BLaER1 (cell line): ENCODE measurements around the gene UBE2Q2.
"Not testable (repeated sequence)": the region's sequence is repeated elsewhere in the genome, so short reads cannot be mapped to it uniquely, and the experiment has no call there.

Experiments used
- H3K27ac ChIP-seq: shearing (Covaris generic); formaldehyde crosslinking; 2 replicates; pipeline ENCODE4 v1.8.1; 2022
- H3K27me3 ChIP-seq: shearing (Covaris generic); formaldehyde crosslinking; 2 replicates; pipeline ENCODE4 v1.8.1; 2022
- H3K36me3 ChIP-seq: shearing (Covaris generic); formaldehyde crosslinking; 2 replicates; pipeline ENCODE4 v1.8.1; 2022
- H3K4me1 ChIP-seq: shearing (Covaris generic); formaldehyde crosslinking; 2 replicates; pipeline ENCODE4 v1.8.1; 2022
- H3K4me2 ChIP-seq: shearing (Covaris generic); formaldehyde crosslinking; 2 replicates; pipeline ENCODE4 v1.8.1; 2022
- H3K4me3 ChIP-seq: shearing (Covaris generic); formaldehyde crosslinking; 2 replicates; pipeline ENCODE4 v1.8.1; 2022
- H3K9ac ChIP-seq: shearing (Covaris generic); formaldehyde crosslinking; 2 replicates; pipeline ENCODE4 v1.8.1; 2022
- H3K9me3 ChIP-seq: shearing (Covaris generic); formaldehyde crosslinking; 2 replicates; pipeline ENCODE4 v1.8.1; 2022
- H4K20me1 ChIP-seq: shearing (Covaris generic); formaldehyde crosslinking; 2 replicates; pipeline ENCODE4 v1.8.1; 2022
- Cebpa-rat ChIP-seq: shearing (Covaris generic); IDR thresholded peaks from 2 replicates; pipeline ENCODE4 v1.8.1; 2022

The UBE2Q2 gene

DNA sequence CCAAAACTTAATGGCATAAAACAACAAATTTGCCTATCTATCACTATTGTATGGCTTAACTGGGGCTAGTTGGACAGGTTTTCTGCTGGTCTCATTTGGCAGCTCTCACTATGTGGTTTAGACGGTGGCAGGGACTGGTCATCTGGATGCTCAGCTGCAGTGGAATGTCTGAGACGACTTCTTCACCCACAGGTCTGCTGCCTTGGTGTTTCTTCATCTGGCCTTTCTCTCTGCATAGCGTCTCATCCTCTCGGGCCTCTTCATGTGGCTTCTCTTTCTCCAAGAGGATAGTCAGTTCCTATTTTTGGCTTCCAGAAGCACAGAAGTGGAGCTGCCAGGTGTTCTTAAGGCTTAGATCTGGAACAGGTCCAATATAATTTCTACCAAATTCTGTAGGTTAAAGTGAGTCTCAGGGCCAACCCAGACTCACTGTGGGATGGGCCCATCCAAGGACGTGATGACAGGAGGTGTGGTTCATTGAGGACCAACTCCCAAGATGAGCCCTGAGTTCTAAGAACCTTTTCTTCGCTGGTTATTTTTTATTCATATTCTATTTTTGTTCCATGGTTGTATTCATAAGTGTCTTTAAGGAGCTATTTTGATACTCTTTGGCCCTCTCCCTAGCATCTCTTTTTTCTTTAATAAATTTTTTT lies 18.6 kb downstream of the UBE2Q2 start:
- H3K4me2 ChIP-seq = no peak overlapping the region
- H3K9ac ChIP-seq = no peak overlapping the region
- no peak overlapping the region for H3K27ac ChIP-seq
- H4K20me1 ChIP-seq = peaks cover 99% of the 10 kb centered on the region
- TF ChIP-seq Cebpa-rat = no peak
- peaks cover 93% of the 10 kb centered on the region for H3K36me3 ChIP-seq
- no peaks in the 10 kb centered on the region for H3K27me3 ChIP-seq
- no peak overlapping the region for H3K4me3 ChIP-seq
- peaks cover 5% of the 10 kb centered on the region; the same call in 1 of the 2 replicates for H3K4me1 ChIP-seq
- H3K9me3 ChIP-seq = no peaks in the 10 kb centered on the region

DNA sequence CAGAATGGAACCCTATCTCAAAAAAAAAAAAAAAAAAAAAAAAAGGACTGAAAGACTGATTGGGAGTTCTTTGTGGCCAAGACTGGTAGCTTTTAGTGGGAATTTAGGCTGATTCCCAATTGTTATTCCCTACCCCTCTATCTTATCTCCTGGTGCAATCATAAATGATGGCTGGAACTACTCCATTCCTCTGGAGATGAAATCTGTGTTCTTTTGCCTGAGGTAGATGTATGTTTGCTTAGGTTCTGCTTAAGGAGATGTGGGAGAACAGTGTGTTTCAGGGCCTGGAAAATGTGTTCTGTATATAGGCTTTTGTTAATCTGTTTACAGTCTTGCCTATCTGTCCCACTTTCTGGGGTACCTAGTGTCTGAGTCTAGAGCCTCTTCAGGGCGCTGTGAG lies 19.5 kb downstream of the UBE2Q2 start:
- H3K4me1 ChIP-seq = peaks cover 9% of the 10 kb centered on the region; the same call in 1 of the 2 replicates
- no peak overlapping the region for H3K4me2 ChIP-seq
- H3K27me3 ChIP-seq = no peaks in the 10 kb centered on the region
- H4K20me1 ChIP-seq = peaks cover 99% of the 10 kb centered on the region
- no peak overlapping the region for H3K27ac ChIP-seq
- H3K9ac ChIP-seq = no peak overlapping the region
- no peak for TF ChIP-seq Cebpa-rat
- no peaks in the 10 kb centered on the region for H3K9me3 ChIP-seq
- no peak overlapping the region for H3K4me3 ChIP-seq
- H3K36me3 ChIP-seq = peaks cover 93% of the 10 kb centered on the region

- H3K27ac ChIP-seq = no peak overlapping the region
- no peak for TF ChIP-seq Cebpa-rat
- no peaks in the 10 kb centered on the region for H3K27me3 ChIP-seq
- peaks cover 92% of the 10 kb centered on the region for H4K20me1 ChIP-seq
- no peak overlapping the region for H3K4me3 ChIP-seq
- no peak overlapping the region for H3K4me2 ChIP-seq
- no peaks in the 10 kb centered on the region for H3K9me3 ChIP-seq
- peaks cover 87% of the 10 kb centered on the region for H3K36me3 ChIP-seq
- no peak overlapping the region for H3K9ac ChIP-seq
- peaks cover 9% of the 10 kb centered on the region; the same call in 1 of the 2 replicates for H3K4me1 ChIP-seq
Observed at GRCh38 chr15:75864213-75865059, 21.2 kb downstream of the UBE2Q2 start.

GRCh38 chr15:75866045-75866444 lies 22.8 kb downstream of the UBE2Q2 start:
- not testable (repeated sequence) for H3K4me1 ChIP-seq, H3K27ac ChIP-seq, H3K4me2 ChIP-seq

DNA sequence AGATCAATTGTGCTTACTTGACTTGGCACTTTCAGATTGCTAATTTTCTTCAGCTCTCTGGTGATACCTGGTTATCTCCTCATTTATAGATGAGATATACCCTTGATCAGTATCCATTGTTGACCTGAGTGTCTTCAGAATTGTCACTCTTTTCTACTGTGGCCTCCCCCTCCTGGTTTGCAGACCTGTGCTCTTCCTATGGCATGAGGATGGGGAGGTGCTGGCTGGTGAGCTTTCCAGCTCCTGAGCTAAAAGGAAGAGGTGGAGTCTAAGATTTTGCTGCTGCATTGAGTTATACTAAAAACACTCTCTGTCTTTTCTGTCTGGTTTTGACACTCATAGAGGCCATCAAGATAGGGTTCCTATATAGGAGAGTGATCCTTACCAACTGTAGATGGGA lies 23.7 kb downstream of the UBE2Q2 start:
- Histone ChIP-seq H3K4me2 (no peak overlapping the region), H3K4me1 (peaks cover 9% of the 10 kb centered on the region; the same call in 1 of the 2 replicates)

More at GRCh38 chr15:75866045-75866444, 22.8 kb downstream of the UBE2Q2 start:
- not testable (repeated sequence) for H3K27me3 ChIP-seq, H3K9ac ChIP-seq, H3K9me3 ChIP-seq, H3K4me3 ChIP-seq
- Histone ChIP-seq H3K36me3 (peaks cover 85% of the 10 kb centered on the region), H4K20me1 (peaks cover 76% of the 10 kb centered on the region)

DNA sequence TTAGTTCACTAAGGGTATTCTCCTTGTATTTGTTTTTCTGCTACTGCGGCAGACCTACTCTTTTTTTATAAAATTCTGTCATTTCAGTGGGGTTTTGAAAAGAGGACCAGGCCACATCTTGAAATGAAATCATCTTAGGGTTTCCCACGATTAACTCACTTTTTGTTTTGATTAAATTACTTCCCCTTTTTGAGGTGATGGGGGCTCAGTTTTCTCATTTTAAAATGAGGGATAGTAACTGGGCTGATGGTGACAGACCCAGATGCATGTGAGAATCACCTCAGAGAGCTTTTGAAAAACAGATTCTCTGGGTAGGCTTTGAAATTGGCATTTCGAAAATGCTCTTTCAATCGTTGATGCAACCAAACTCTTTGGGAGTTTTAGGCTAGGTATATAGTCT lies 24.2 kb downstream of the UBE2Q2 start:
- Histone ChIP-seq H3K9ac (no peak overlapping the region), H3K27ac (no peak overlapping the region), H3K36me3 (peaks cover 78% of the 10 kb centered on the region), H4K20me1 (peaks cover 63% of the 10 kb centered on the region), H3K27me3 (no peaks in the 10 kb centered on the region), H3K4me1 (peaks cover 9% of the 10 kb centered on the region; the same call in 1 of the 2 replicates), H3K4me3 (no peak overlapping the region), H3K4me2 (no peak overlapping the region), H3K9me3 (no peaks in the 10 kb centered on the region)
- no peak for TF ChIP-seq Cebpa-rat

More for the DNA sequence above, 23.7 kb downstream of the UBE2Q2 start:
- peaks cover 81% of the 10 kb centered on the region for H3K36me3 ChIP-seq
- peaks cover 69% of the 10 kb centered on the region for H4K20me1 ChIP-seq
- no peaks in the 10 kb centered on the region for H3K9me3 ChIP-seq
- H3K27ac ChIP-seq = no peak overlapping the region
- no peak overlapping the region for H3K9ac ChIP-seq
- H3K4me3 ChIP-seq = no peak overlapping the region
- no peak for TF ChIP-seq Cebpa-rat
- H3K27me3 ChIP-seq = no peaks in the 10 kb centered on the region

GRCh38 chr15:75868019-75868418 lies 24.8 kb downstream of the UBE2Q2 start:
- H3K9me3 ChIP-seq = no peaks in the 10 kb centered on the region
- H3K27me3 ChIP-seq = no peaks in the 10 kb centered on the region
- no peak overlapping the region for H3K4me2 ChIP-seq
- peaks cover 9% of the 10 kb centered on the region; the same call in 1 of the 2 replicates for H3K4me1 ChIP-seq
- H3K9ac ChIP-seq = no peak overlapping the region
- H3K36me3 ChIP-seq = peaks cover 72% of the 10 kb centered on the region
- TF ChIP-seq Cebpa-rat = no peak
- H3K27ac ChIP-seq = no peak overlapping the region
- H4K20me1 ChIP-seq = peaks cover 58% of the 10 kb centered on the region
- H3K4me3 ChIP-seq = no peak overlapping the region

DNA sequence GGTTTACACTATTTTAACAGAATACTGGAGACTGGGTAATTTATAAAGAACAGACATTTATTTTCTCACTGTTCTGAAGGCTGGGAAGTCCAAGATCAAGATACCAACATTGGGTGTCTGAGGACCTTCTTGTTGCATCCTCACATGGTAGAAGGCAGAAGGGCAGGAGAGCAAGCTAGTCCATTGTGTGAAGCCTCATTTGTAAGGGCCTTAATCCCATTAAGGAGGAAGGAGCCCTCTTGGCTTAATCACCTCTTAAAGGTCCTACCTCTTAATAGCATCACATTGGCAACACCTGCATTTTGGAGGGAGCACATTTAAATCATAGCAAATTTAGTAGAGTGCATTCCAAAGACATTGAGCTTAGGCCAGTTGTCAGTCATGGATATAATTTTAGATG lies 26.2 kb downstream of the UBE2Q2 start:
- H3K9me3 ChIP-seq = no peaks in the 10 kb centered on the region
- peaks cover 43% of the 10 kb centered on the region for H4K20me1 ChIP-seq
- no peak for TF ChIP-seq Cebpa-rat
- H3K36me3 ChIP-seq = peaks cover 71% of the 10 kb centered on the region
- peaks cover 9% of the 10 kb centered on the region; the same call in 1 of the 2 replicates for H3K4me1 ChIP-seq
- H3K27ac ChIP-seq = no peak overlapping the region
- H3K4me2 ChIP-seq = no peak overlapping the region
- no peaks in the 10 kb centered on the region for H3K27me3 ChIP-seq
- no peak overlapping the region for H3K4me3 ChIP-seq
- H3K9ac ChIP-seq = no peak overlapping the region

GRCh38 chr15:75871589-75871988 lies 28.3 kb downstream of the UBE2Q2 start:
- Histone ChIP-seq H4K20me1 (peaks cover 22% of the 10 kb centered on the region), H3K36me3 (peaks cover 73% of the 10 kb centered on the region)
- H3K4me2 ChIP-seq, H3K27ac ChIP-seq, H3K27me3 ChIP-seq, H3K4me1 ChIP-seq, H3K9me3 ChIP-seq, H3K4me3 ChIP-seq, H3K9ac ChIP-seq: not testable (repeated sequence)

GRCh38 chr15:75872403-75872990 lies 29.2 kb downstream of the UBE2Q2 start:
- Histone ChIP-seq H3K4me3 (no peak overlapping the region), H3K27me3 (no peaks in the 10 kb centered on the region), H3K9ac (no peak overlapping the region), H3K27ac (no peak overlapping the region), H3K9me3 (no peaks in the 10 kb centered on the region), H4K20me1 (peaks cover 13% of the 10 kb centered on the region), H3K4me1 (no peaks in the 10 kb centered on the region), H3K36me3 (peaks cover 74% of the 10 kb centered on the region), H3K4me2 (no peak overlapping the region)
- TF ChIP-seq Cebpa-rat = no peak
